LoVo (cell line): Measurements from ENCODE around the gene CFAP77.

Experiments
- DNase-seq: peaks from one replicate; pipeline ENCODE4 v3.0.0-alpha.2; 2016; ENCODE audit warnings: low spot score

CFAP77 gene

GRCh38 chr9:132597073-132597775 lies 187.2 kb downstream of the CFAP77 start:
- DNase-seq: no peak

- DNase-seq: no peak
These were observed 190.4 kb downstream of the CFAP77 start for GRCh38 chr9:132600326-132600984.

DNA sequence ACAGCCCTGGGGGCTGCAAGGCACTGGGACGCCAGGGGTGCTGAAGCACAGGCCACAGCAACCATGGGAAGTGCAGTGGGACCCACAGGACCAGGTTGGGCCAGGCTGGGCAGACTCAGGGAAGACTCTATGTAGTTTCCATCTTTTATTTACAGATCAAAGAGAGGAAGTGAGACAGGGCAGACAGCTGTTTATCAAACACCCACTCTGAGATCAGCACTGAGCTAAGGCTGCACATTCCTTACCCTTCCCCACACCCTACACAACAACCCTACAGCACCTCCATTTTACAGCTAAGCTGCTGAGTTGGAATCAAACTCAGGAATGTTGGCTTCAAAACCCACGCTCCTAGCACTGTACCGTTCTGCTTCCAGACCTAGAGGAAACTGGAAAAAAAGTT lies 192.2 kb downstream of the CFAP77 start:
- no peak for DNase-seq

DNA sequence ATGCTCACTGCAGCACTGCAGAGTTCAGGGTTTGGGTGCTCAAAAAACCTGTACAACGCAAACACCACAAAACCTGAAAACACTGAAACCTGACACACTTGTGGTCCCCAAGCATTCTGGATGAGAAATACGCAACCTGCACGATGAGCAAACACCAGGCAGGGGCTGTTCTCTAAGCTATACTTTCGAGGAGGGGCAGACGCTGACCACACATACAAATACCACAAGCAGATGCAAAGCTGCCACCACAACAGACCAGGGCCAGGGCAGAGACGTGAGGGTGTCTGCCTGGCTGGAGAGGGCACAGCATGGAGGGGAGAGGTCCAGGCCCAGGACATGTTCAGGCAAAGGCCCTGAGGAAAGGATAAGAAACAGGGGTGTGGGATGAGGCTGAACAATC lies 195.4 kb downstream of the CFAP77 start:
- no peak for DNase-seq

- no peak for DNase-seq
These were observed 196.1 kb downstream of the CFAP77 start for GRCh38 chr9:132606066-132606465.

- DNase-seq: no peak
These were observed 199.2 kb downstream of the CFAP77 start for GRCh38 chr9:132609184-132609583.

- no peak for DNase-seq
These were observed 199.8 kb downstream of the CFAP77 start for GRCh38 chr9:132609829-132610228.

DNA sequence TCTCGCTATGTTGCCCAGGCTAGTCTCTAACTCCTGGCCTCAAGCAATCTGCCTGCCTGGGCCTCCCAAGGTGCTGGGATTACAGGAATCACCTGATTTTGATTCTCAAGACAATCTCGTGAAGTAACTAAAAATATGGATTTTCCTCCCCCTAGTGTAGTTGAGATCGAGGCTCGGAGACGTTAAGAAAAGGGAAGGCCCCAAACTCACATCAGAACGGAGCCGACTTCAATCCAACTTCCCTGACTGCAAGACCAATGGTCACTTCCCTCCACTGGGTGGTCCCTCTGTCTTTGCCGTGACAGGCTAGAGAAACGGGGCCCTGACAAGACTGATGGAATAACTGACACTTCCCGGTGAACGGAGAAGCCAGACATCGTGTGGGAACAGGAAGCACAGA lies 200.7 kb downstream of the CFAP77 start:
- DNase-seq: peak; percentile 32

DNA sequence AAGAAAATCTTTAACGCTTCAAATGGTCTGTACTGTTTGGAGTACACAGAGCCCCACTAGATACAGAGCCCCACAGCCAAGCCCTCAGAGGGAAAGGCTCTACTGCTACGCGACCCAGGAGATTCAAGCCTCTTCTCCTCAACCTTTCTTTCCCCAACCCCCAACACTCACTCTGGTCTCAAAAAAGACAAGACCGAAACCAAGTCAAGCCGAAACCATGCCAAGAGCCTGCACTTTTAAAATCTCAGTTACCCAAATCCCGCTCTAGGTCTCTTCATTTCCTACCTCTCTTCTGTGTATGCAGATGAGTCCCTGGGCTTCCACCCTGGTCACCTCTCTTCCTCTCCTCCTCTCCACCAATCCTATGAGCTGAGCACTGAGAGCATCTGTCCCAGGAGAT lies 204.3 kb downstream of the CFAP77 start:
- DNase-seq: no peak

GRCh38 chr9:132615774-132616173 lies 205.8 kb downstream of the CFAP77 start:
- no peak for DNase-seq

GRCh38 chr9:132616725-132617124 lies 206.7 kb downstream of the CFAP77 start:
- DNase-seq: no peak

GRCh38 chr9:132622159-132622558 lies 212.1 kb downstream of the CFAP77 start:
- no peak for DNase-seq
